ENCODE measurements around the gene KITLG. TPM values are rescaled to one million over a fixed set of nuclear protein-coding genes. Genes with fewer than 3 reads are reported as not detected.

KITLG gene
- total and polyA plus RNA-seq, 2 experiments from 2014 or later: 3.1 to 10.7 TPM

DNA sequence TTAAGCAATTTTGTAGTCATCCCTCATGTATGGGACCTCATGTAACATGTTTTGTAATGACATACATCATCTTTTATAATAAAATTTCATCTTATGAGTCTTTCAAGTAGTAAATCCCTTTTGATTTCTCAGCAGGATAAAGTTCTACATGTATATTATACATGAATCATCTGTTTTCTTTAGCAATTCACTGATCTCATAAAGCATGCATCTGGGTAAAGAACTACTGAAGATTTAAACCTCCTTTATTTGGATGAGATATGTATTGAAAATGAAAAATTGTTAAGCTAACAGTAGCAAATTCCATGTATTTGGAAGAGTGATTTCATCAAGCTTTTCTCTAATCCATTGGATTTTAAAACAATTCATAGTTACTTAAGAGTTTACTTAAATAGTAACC is 126.9 kb downstream of the KITLG start:
- H3K36me3 ChIP-seq (ENCODE audit: insufficient read depth): no peaks in the 10 kb centered on the region
- H2AFZ ChIP-seq: no peak overlapping the region
- no peak overlapping the region for H3K4me3 ChIP-seq
- H3K4me3 Mint-ChIP-seq: no peak overlapping the region
- no peaks in the 10 kb centered on the region for H3K36me3 Mint-ChIP-seq (ENCODE audit: low read depth)
- 0 out of 2 replicates have a peak, but pooled peaks cover 5% of the 10 kb centered on the region for H3K9me2 ChIP-seq (ENCODE audit: insufficient read depth)
- H3K27ac ChIP-seq (ENCODE audit: low read depth): no peak overlapping the region
- no peaks in the 10 kb centered on the region for H3K4me1 ChIP-seq (ENCODE audit: insufficient read depth)
- H4K20me1 ChIP-seq (replicated peaks; ENCODE audit: insufficient read depth): no peaks in the 10 kb centered on the region
- DNase-seq (ENCODE audit: low spot score) (no peak), ATAC-seq (no peak)
- H3K4me2 ChIP-seq: no peak overlapping the region
- TF ChIP-seq POLR2AphosphoS5 (IDR thresholded peaks at IDR 0.05; ENCODE audit: low read depth) (no peak), ZNF331 (CRISPR knock-in tag; IDR thresholded peaks at IDR 0.05; ENCODE audit: low read depth) (no peak)
- no peaks in the 10 kb centered on the region for H3K9me3 Mint-ChIP-seq
- H3K27me3 ChIP-seq (ENCODE audit: insufficient read depth): no peaks in the 10 kb centered on the region
- H3K27me3 Mint-ChIP-seq (ENCODE audit: insufficient read depth, low read depth, poor library complexity): peaks cover 4% of the 10 kb centered on the region
- no peak overlapping the region for H3K27ac Mint-ChIP-seq
- H3K4me1 Mint-ChIP-seq: peaks cover 6% of the 10 kb centered on the region
- no peaks in the 10 kb centered on the region for H3K79me2 ChIP-seq (replicated peaks; ENCODE audit: insufficient read depth)
- no peaks in the 10 kb centered on the region for H3F3A ChIP-seq (replicated peaks; ENCODE audit: low read depth)

DNA sequence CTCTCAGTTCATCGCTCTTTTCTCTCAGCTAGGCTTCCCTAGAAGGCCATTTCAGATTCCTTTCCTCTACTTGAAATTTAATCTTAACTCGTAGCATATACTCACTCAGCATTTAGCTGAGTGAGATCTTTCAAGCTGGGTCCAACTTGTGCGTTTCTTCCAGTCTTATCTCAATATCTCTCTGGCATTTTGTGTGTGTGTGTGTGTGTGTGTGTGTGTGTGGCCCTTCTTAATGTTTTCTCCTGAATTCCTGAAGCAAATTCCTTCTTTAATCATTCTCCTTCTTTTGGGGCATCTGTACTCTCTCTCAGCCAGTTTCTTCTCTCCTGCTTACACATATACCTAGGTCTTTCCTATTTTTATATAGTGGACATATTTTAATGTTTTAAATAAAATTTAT is 129.1 kb downstream of the KITLG start:
- H3K27ac Mint-ChIP-seq: peak overlapping the region; percentile 21; the same call in 1 of the 2 replicates
- no peaks in the 10 kb centered on the region for H3K9me3 Mint-ChIP-seq

DNA sequence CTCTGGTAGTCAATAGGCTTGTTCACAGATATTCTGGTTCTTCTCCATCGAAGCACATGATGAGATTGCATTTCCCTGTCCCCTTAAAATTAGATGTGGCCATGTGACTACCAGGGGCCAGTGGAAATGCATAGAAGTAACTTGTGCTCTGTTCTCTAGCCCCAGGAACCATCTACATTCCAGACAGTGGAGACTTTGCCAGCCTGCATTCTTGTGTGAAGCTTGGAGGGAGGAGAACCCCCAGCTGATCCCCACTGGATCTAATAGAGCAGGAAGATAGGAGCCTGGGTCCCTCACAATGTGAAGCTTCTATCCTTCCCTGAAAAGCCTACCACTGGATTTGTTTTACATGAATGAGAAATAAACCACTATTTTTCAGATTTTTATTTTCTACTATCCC is 130.1 kb downstream of the KITLG start:
- Histone ChIP-seq H3K79me2 (replicated peaks; ENCODE audit: insufficient read depth) (no peaks in the 10 kb centered on the region), H3K36me3 (ENCODE audit: insufficient read depth) (no peaks in the 10 kb centered on the region)
- no peak for TF ChIP-seq STAT1 (IDR thresholded peaks at IDR 0.05; ENCODE audit: unreplicated experiment)
- TF ChIP-seq, protein P1, sequence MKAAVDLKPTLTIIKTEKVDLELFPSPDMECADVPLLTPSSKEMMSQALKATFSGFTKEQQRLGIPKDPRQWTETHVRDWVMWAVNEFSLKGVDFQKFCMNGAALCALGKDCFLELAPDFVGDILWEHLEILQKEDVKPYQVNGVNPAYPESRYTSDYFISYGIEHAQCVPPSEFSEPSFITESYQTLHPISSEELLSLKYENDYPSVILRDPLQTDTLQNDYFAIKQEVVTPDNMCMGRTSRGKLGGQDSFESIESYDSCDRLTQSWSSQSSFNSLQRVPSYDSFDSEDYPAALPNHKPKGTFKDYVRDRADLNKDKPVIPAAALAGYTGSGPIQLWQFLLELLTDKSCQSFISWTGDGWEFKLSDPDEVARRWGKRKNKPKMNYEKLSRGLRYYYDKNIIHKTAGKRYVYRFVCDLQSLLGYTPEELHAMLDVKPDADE (IDR thresholded peaks at IDR 0.05): no peak

More for the DNA sequence above, 129.1 kb downstream of the KITLG start:
- H3K27me3 Mint-ChIP-seq (ENCODE audit: insufficient read depth, low read depth, poor library complexity): peaks cover 4% of the 10 kb centered on the region
- H3K36me3 Mint-ChIP-seq (ENCODE audit: low read depth): no peaks in the 10 kb centered on the region
- no peaks in the 10 kb centered on the region for H3K4me1 ChIP-seq (ENCODE audit: insufficient read depth)
- H3K4me3 Mint-ChIP-seq: no peak overlapping the region
- 0 out of 2 replicates have a peak, but pooled peaks cover 5% of the 10 kb centered on the region for H3K9me2 ChIP-seq (ENCODE audit: insufficient read depth)
- ATAC-seq: no peak
- no peaks in the 10 kb centered on the region for H3F3A ChIP-seq (replicated peaks; ENCODE audit: low read depth)
- TF ChIP-seq, protein P2, sequence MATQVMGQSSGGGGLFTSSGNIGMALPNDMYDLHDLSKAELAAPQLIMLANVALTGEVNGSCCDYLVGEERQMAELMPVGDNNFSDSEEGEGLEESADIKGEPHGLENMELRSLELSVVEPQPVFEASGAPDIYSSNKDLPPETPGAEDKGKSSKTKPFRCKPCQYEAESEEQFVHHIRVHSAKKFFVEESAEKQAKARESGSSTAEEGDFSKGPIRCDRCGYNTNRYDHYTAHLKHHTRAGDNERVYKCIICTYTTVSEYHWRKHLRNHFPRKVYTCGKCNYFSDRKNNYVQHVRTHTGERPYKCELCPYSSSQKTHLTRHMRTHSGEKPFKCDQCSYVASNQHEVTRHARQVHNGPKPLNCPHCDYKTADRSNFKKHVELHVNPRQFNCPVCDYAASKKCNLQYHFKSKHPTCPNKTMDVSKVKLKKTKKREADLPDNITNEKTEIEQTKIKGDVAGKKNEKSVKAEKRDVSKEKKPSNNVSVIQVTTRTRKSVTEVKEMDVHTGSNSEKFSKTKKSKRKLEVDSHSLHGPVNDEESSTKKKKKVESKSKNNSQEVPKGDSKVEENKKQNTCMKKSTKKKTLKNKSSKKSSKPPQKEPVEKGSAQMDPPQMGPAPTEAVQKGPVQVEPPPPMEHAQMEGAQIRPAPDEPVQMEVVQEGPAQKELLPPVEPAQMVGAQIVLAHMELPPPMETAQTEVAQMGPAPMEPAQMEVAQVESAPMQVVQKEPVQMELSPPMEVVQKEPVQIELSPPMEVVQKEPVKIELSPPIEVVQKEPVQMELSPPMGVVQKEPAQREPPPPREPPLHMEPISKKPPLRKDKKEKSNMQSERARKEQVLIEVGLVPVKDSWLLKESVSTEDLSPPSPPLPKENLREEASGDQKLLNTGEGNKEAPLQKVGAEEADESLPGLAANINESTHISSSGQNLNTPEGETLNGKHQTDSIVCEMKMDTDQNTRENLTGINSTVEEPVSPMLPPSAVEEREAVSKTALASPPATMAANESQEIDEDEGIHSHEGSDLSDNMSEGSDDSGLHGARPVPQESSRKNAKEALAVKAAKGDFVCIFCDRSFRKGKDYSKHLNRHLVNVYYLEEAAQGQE (IDR thresholded peaks at IDR 0.05; ENCODE audit: unreplicated experiment): no peak
- TF ChIP-seq STAT1 (IDR thresholded peaks at IDR 0.05; ENCODE audit: unreplicated experiment) (no peak), NANOG (IDR thresholded peaks at IDR 0.05; ENCODE audit: borderline replicate concordance) (no peak)
- no peak for DNase-seq (ENCODE audit: low spot score)
- H3K79me2 ChIP-seq (replicated peaks; ENCODE audit: insufficient read depth): no peaks in the 10 kb centered on the region
- peaks cover 9% of the 10 kb centered on the region for H3K4me1 Mint-ChIP-seq
- H3K27ac ChIP-seq (ENCODE audit: low read depth): no peak overlapping the region
- H3K36me3 ChIP-seq (ENCODE audit: insufficient read depth): no peaks in the 10 kb centered on the region
- H3K4me3 ChIP-seq: no peak overlapping the region
- no peaks in the 10 kb centered on the region for H4K20me1 ChIP-seq (replicated peaks; ENCODE audit: insufficient read depth)
- no peak overlapping the region for H2AFZ ChIP-seq
- H3K4me2 ChIP-seq: no peak overlapping the region
- no peaks in the 10 kb centered on the region for H3K27me3 ChIP-seq (ENCODE audit: insufficient read depth)

More for the DNA sequence above, 130.1 kb downstream of the KITLG start:
- DNase-seq (ENCODE audit: low spot score) (peak; percentile 23), ATAC-seq (peak; percentile 38; the same call in 2 of the 3 replicates)
- no peak overlapping the region for H3K4me2 ChIP-seq
- no peaks in the 10 kb centered on the region for H3K4me1 ChIP-seq (ENCODE audit: insufficient read depth)
- no peaks in the 10 kb centered on the region for H4K20me1 ChIP-seq (replicated peaks; ENCODE audit: insufficient read depth)
- H3K27me3 Mint-ChIP-seq (ENCODE audit: insufficient read depth, low read depth, poor library complexity): peaks cover 4% of the 10 kb centered on the region
- H3K27ac ChIP-seq (ENCODE audit: low read depth): no peak overlapping the region
- no peak overlapping the region for H3K4me3 ChIP-seq
- H3K27ac Mint-ChIP-seq: no peak overlapping the region
- H2AFZ ChIP-seq: no peak overlapping the region
- no peaks in the 10 kb centered on the region for H3F3A ChIP-seq (replicated peaks; ENCODE audit: low read depth)
- H3K27me3 ChIP-seq (ENCODE audit: insufficient read depth): no peaks in the 10 kb centered on the region
- H3K4me1 Mint-ChIP-seq: peaks cover 9% of the 10 kb centered on the region
- no peaks in the 10 kb centered on the region for H3K36me3 Mint-ChIP-seq (ENCODE audit: low read depth)
- no peaks in the 10 kb centered on the region for H3K9me3 Mint-ChIP-seq
- 0 out of 2 replicates have a peak, but pooled peaks cover 5% of the 10 kb centered on the region for H3K9me2 ChIP-seq (ENCODE audit: insufficient read depth)
- H3K4me3 Mint-ChIP-seq: no peak overlapping the region

Data from GM23338 (cell line).